Measurements from ENCODE around the gene CLEC16A. TPM values are rescaled to one million over a fixed set of nuclear protein-coding genes. Genes with fewer than 3 reads are reported as not detected.

CLEC16A gene
- polyA plus RNA-seq, 2 donors = 9.0 to 12.5 TPM

- no peaks in the 10 kb centered on the region for H3K27me3 ChIP-seq (ENCODE audit: control insufficient read depth in 1 of 2, insufficient read depth in 2 of 2, low read length in 2 of 2)
- peaks cover 2 to 4% of the 10 kb centered on the region in 2 donors for H3K4me1 ChIP-seq (ENCODE audit: control insufficient read depth in 2 of 2, insufficient read depth in 2 of 2, low read length in 1 of 2)
- H3K36me3 ChIP-seq (ENCODE audit: control insufficient read depth in 2 of 2, insufficient read depth in 2 of 2, low read length in 1 of 2) = peaks cover 12 to 22% of the 10 kb centered on the region in 2 donors
- no peaks in the 10 kb centered on the region for H3K9me3 ChIP-seq (ENCODE audit: control insufficient read depth in 2 of 2, insufficient read depth in 1 of 2, low read depth in 1 of 2, low read length in 1 of 2)
- no peak overlapping the region for H3K27ac ChIP-seq (ENCODE audit: low read depth in 2 of 2, low read length in 1 of 2)
- 93% methylated on average over 21 of the region's 21 CpGs for WGBS, 2 donors
- no peak overlapping the region for H3K4me3 ChIP-seq (ENCODE audit: low read depth in 1 of 2, low read length in 2 of 2)
These were observed 103.8 kb downstream of the CLEC16A start for GRCh38 chr16:11047939-11048800.

DNA sequence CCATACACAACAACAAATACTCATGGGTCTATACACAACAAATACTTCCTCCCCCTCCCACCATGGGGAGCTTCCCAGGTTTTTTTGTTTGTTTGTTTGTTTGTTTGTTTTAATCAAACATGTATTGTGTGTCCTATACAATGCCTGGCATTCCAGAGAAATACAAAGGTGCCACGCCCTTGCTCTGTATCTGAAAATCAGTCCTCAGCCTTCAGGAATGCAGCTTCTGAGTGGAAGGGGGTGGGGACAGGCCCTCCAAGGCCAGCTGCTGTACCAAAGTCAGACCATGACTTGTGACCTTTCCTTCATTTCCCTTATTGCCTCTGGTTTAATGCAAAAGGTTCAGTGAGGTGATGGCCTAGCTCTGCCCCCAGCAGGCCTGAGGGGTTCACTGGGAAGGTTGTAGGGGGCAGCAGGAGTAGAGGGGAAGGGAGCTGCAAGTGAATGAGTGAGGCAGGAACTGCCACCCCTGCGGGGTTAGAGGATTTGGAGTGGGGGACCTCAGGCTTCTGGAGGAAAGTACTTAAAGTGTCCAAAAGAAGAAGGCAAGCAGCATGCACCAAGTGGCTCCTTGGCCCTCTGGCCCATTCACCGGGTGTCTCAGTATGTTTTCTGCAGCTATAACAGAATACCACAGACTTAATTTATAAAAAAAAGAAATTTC, 105.2 kb downstream of the CLEC16A start:
- no peaks in the 10 kb centered on the region for H3K27me3 ChIP-seq (ENCODE audit: control insufficient read depth in 1 of 2, insufficient read depth in 2 of 2, low read length in 2 of 2)
- no peak overlapping the region for H3K4me3 ChIP-seq (ENCODE audit: low read depth in 1 of 2, low read length in 2 of 2)
- 88 to 94% methylated on average over 3 of the region's 3 CpGs for WGBS, 2 donors
- peaks cover 12 to 22% of the 10 kb centered on the region in 2 donors for H3K36me3 ChIP-seq (ENCODE audit: control insufficient read depth in 2 of 2, insufficient read depth in 2 of 2, low read length in 1 of 2)
- H3K9me3 ChIP-seq (ENCODE audit: control insufficient read depth in 2 of 2, insufficient read depth in 1 of 2, low read depth in 1 of 2, low read length in 1 of 2) = no peaks in the 10 kb centered on the region
- no peak overlapping the region for H3K27ac ChIP-seq (ENCODE audit: low read depth in 2 of 2, low read length in 1 of 2)
- peaks cover 2 to 4% of the 10 kb centered on the region in 2 donors for H3K4me1 ChIP-seq (ENCODE audit: control insufficient read depth in 2 of 2, insufficient read depth in 2 of 2, low read length in 1 of 2)

GRCh38 chr16:11050536-11050935, 106.2 kb downstream of the CLEC16A start:
- Histone ChIP-seq H3K4me1 (ENCODE audit: control insufficient read depth in 2 of 2, insufficient read depth in 2 of 2, low read length in 1 of 2) (peaks cover 2 to 4% of the 10 kb centered on the region in 2 donors), H3K27me3 (ENCODE audit: control insufficient read depth in 1 of 2, insufficient read depth in 2 of 2, low read length in 2 of 2) (no peaks in the 10 kb centered on the region), H3K4me3 (ENCODE audit: low read depth in 1 of 2, low read length in 2 of 2) (no peak overlapping the region), H3K36me3 (ENCODE audit: control insufficient read depth in 2 of 2, insufficient read depth in 2 of 2, low read length in 1 of 2) (peaks cover 12 to 24% of the 10 kb centered on the region in 2 donors), H3K27ac (ENCODE audit: low read depth in 2 of 2, low read length in 1 of 2) (no peak overlapping the region), H3K9me3 (ENCODE audit: control insufficient read depth in 2 of 2, insufficient read depth in 1 of 2, low read depth in 1 of 2, low read length in 1 of 2) (no peaks in the 10 kb centered on the region)
- 94% methylated on average over 7 of the region's 7 CpGs for WGBS, 2 donors

GRCh38 chr16:11050944-11051343, 106.6 kb downstream of the CLEC16A start:
- Histone ChIP-seq H3K36me3 (ENCODE audit: control insufficient read depth in 2 of 2, insufficient read depth in 2 of 2, low read length in 1 of 2) (peaks cover 10 to 21% of the 10 kb centered on the region in 2 donors), H3K27ac (ENCODE audit: low read depth in 2 of 2, low read length in 1 of 2) (no peak overlapping the region), H3K4me3 (ENCODE audit: low read depth in 1 of 2, low read length in 2 of 2) (no peak overlapping the region), H3K4me1 (ENCODE audit: control insufficient read depth in 2 of 2, insufficient read depth in 2 of 2, low read length in 1 of 2) (peaks cover 2 to 4% of the 10 kb centered on the region in 2 donors), H3K27me3 (ENCODE audit: control insufficient read depth in 1 of 2, insufficient read depth in 2 of 2, low read length in 2 of 2) (no peaks in the 10 kb centered on the region), H3K9me3 (ENCODE audit: control insufficient read depth in 2 of 2, insufficient read depth in 1 of 2, low read depth in 1 of 2, low read length in 1 of 2) (no peaks in the 10 kb centered on the region)
- WGBS, 2 donors = 85 to 90% methylated on average over 7 of the region's 7 CpGs

DNA sequence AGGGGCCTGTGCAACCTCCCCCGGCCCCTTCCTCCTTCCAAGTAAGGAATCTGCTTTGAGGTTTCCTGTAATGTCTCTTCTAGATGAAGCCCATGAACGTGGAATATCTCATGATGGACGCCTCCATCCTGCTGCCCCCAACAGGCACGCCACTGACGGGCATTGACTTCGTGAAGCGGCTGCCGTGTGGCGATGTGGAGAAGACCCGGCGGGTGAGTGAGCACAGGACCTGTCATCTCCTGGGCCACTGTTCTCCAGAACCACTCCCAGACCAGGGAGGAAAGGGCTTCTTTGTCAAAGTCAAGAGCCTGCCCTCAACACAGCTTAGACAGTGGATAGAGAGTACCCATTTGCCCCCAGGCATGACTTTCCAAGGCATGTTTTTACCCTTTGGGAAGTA, 107.1 kb downstream of the CLEC16A start:
- peaks cover 10 to 21% of the 10 kb centered on the region in 2 donors for H3K36me3 ChIP-seq (ENCODE audit: control insufficient read depth in 2 of 2, insufficient read depth in 2 of 2, low read length in 1 of 2)
- no peak overlapping the region for H3K4me3 ChIP-seq (ENCODE audit: low read depth in 1 of 2, low read length in 2 of 2)
- 96 to 99% methylated on average over 11 of the region's 11 CpGs for WGBS, 2 donors
- H3K4me1 ChIP-seq (ENCODE audit: control insufficient read depth in 2 of 2, insufficient read depth in 2 of 2, low read length in 1 of 2) = peaks cover 2 to 4% of the 10 kb centered on the region in 2 donors
- no peak overlapping the region for H3K27ac ChIP-seq (ENCODE audit: low read depth in 2 of 2, low read length in 1 of 2)
- H3K27me3 ChIP-seq (ENCODE audit: control insufficient read depth in 1 of 2, insufficient read depth in 2 of 2, low read length in 2 of 2) = no peaks in the 10 kb centered on the region
- no peaks in the 10 kb centered on the region for H3K9me3 ChIP-seq (ENCODE audit: control insufficient read depth in 2 of 2, insufficient read depth in 1 of 2, low read depth in 1 of 2, low read length in 1 of 2)

GRCh38 chr16:11051879-11052808, 107.8 kb downstream of the CLEC16A start:
- WGBS, 2 donors = 68 to 75% methylated on average over 17 of the region's 17 CpGs
- no peak overlapping the region for H3K4me3 ChIP-seq (ENCODE audit: low read depth in 1 of 2, low read length in 2 of 2)

GRCh38 chr16:11053916-11054460, 109.6 kb downstream of the CLEC16A start:
- no peaks in the 10 kb centered on the region for H3K9me3 ChIP-seq (ENCODE audit: control insufficient read depth in 2 of 2, insufficient read depth in 1 of 2, low read depth in 1 of 2, low read length in 1 of 2)
- 88 to 93% methylated on average over 6 of the region's 6 CpGs for WGBS, 2 donors
- H3K27ac ChIP-seq (ENCODE audit: low read depth in 2 of 2, low read length in 1 of 2) = no peak overlapping the region
- peaks cover 5 to 15% of the 10 kb centered on the region in 2 donors for H3K36me3 ChIP-seq (ENCODE audit: control insufficient read depth in 2 of 2, insufficient read depth in 2 of 2, low read length in 1 of 2)
- peaks cover 4 to 7% of the 10 kb centered on the region in 2 donors for H3K4me1 ChIP-seq (ENCODE audit: control insufficient read depth in 2 of 2, insufficient read depth in 2 of 2, low read length in 1 of 2)
- no peaks in the 10 kb centered on the region for H3K27me3 ChIP-seq (ENCODE audit: control insufficient read depth in 1 of 2, insufficient read depth in 2 of 2, low read length in 2 of 2)
- H3K4me3 ChIP-seq (ENCODE audit: low read depth in 1 of 2, low read length in 2 of 2) = no peak overlapping the region

More at GRCh38 chr16:11051879-11052808, 107.8 kb downstream of the CLEC16A start:
- H3K27me3 ChIP-seq (ENCODE audit: control insufficient read depth in 1 of 2, insufficient read depth in 2 of 2, low read length in 2 of 2) = no peaks in the 10 kb centered on the region
- no peak overlapping the region for H3K27ac ChIP-seq (ENCODE audit: low read depth in 2 of 2, low read length in 1 of 2)
- peaks cover 3 to 5% of the 10 kb centered on the region in 2 donors for H3K4me1 ChIP-seq (ENCODE audit: control insufficient read depth in 2 of 2, insufficient read depth in 2 of 2, low read length in 1 of 2)
- H3K9me3 ChIP-seq (ENCODE audit: control insufficient read depth in 2 of 2, insufficient read depth in 1 of 2, low read depth in 1 of 2, low read length in 1 of 2) = no peaks in the 10 kb centered on the region
- peaks cover 10 to 19% of the 10 kb centered on the region in 2 donors for H3K36me3 ChIP-seq (ENCODE audit: control insufficient read depth in 2 of 2, insufficient read depth in 2 of 2, low read length in 1 of 2)

DNA sequence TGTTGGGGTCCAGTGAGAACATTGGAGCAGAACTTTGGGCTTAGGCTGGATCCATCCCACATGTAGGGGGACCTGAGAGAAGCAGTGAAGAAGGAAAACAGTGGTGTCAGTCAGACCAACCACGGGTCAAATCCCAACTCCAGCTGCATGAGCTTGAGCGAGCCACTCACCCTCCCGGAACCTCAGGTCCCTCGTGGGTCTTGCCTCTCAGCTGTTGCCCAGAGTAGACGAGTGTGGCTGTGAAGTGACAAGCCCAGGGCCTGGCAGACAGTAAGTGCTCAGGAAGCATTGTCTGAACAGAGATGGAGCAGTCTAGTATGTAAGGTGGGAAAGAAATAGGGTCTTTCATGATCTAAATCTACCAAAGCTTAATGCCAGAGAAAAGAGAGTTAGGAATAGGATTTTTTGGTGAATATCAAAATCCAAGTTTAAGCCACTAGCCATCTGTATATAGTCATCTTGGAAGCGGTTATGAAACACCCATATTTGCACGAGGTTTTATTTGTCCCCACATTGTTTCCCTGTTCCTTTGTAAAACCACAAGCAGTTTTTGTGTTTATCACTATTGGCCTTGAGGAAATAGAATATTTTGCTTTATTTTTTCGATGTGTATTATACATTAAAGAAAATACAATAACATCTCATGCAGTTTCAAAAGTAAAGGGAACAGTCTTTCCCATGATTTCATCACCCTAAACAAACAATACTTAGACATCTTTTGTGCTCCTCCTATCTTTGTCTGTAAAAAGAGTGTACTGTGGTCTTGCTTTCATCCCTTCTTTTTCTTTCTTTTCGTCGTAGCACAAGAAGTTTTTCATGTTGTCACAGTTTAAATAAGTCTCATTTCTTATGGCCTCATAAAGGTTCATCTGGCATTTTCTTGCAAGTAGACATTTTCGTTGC, 112.0 kb downstream of the CLEC16A start:
- H3K9me3 ChIP-seq (ENCODE audit: control insufficient read depth in 2 of 2, insufficient read depth in 1 of 2, low read depth in 1 of 2, low read length in 1 of 2) = no peaks in the 10 kb centered on the region
- no peaks in the 10 kb centered on the region for H3K27me3 ChIP-seq (ENCODE audit: control insufficient read depth in 1 of 2, insufficient read depth in 2 of 2, low read length in 2 of 2)
- 66 to 70% methylated on average over 11 of the region's 11 CpGs for WGBS, 2 donors
- peaks cover 4 to 9% of the 10 kb centered on the region in 2 donors for H3K4me1 ChIP-seq (ENCODE audit: control insufficient read depth in 2 of 2, insufficient read depth in 2 of 2, low read length in 1 of 2)
- no peak overlapping the region for H3K4me3 ChIP-seq (ENCODE audit: low read depth in 1 of 2, low read length in 2 of 2)
- no peak overlapping the region for H3K27ac ChIP-seq (ENCODE audit: low read depth in 2 of 2, low read length in 1 of 2)
- peaks cover 5 to 25% of the 10 kb centered on the region in 2 donors for H3K36me3 ChIP-seq (ENCODE audit: control insufficient read depth in 2 of 2, insufficient read depth in 2 of 2, low read length in 1 of 2)
